ENCODE results near the gene REC114.
A peak's percentile ranks its signal among the peaks of the same experiment; 100 is the strongest.

The REC114 gene

GRCh38 chr15:73583544-73583943 is 140.6 kb downstream of the REC114 start:
- DNase-seq, result no peak

GRCh38 chr15:73584699-73585420 is 141.9 kb downstream of the REC114 start:
- no peak for DNase-seq

GRCh38 chr15:73585871-73586654 is 143.1 kb downstream of the REC114 start:
- DNase-seq, result no peak

GRCh38 chr15:73589766-73590165 is 146.8 kb downstream of the REC114 start:
- DNase-seq, result no peak

GRCh38 chr15:73590263-73590662 is 147.3 kb downstream of the REC114 start:
- no peak for DNase-seq

GRCh38 chr15:73593304-73594074 is 150.5 kb downstream of the REC114 start:
- DNase-seq, result no peak

- DNase-seq, result no peak
Observed at GRCh38 chr15:73594109-73594508, 151.1 kb downstream of the REC114 start.

- no peak for DNase-seq
Observed at GRCh38 chr15:73596174-73596573, 153.2 kb downstream of the REC114 start.

- DNase-seq, result no peak
Observed at GRCh38 chr15:73597036-73597638, 154.2 kb downstream of the REC114 start.

GRCh38 chr15:73598530-73599160 is 155.7 kb downstream of the REC114 start:
- no peak for DNase-seq

- no peak for DNase-seq
Observed at GRCh38 chr15:73599934-73600333, 157.0 kb downstream of the REC114 start.

- no peak for DNase-seq
Observed at GRCh38 chr15:73600413-73601335, 157.7 kb downstream of the REC114 start.

- DNase-seq, result peak; percentile 21
Observed at GRCh38 chr15:73601451-73602445, 158.8 kb downstream of the REC114 start.

- DNase-seq, result no peak
Observed at GRCh38 chr15:73602446-73602843, 159.5 kb downstream of the REC114 start.

GRCh38 chr15:73602992-73603391 is 160.0 kb downstream of the REC114 start:
- no peak for DNase-seq

GRCh38 chr15:73604477-73604876 is 161.5 kb downstream of the REC114 start:
- DNase-seq, result no peak

GRCh38 chr15:73605759-73606436 is 162.9 kb downstream of the REC114 start:
- no peak for DNase-seq

GRCh38 chr15:73607405-73607804 is 164.4 kb downstream of the REC114 start:
- no peak for DNase-seq

GRCh38 chr15:73607843-73608242 is 164.9 kb downstream of the REC114 start:
- no peak for DNase-seq

GRCh38 chr15:73608475-73608874 is 165.5 kb downstream of the REC114 start:
- DNase-seq, result no peak

Measured in NCI-H446 treated with DMSO at 0.1 percent for 48 hours (cell line).